LNCaP clone FGC (cell line): ENCODE results near the gene KCTD16.

Experiments
- DNase-seq: peaks from one replicate; pipeline ENCODE4 v3.0.0-alpha.2; 2011; ENCODE audit warnings: low read depth
- H3K4me3 ChIP-seq: 2 replicates; pipeline ENCODE4 v1.5.1; 2011; ENCODE audit warnings: mild to moderate bottlenecking, low read depth, low read length, control low read depth
- TF ChIP-seq, protein P1 (sequence below): IDR thresholded peaks from 2 replicates; pipeline ENCODE4 v1.5.1; 2012; ENCODE audit warnings: mild to moderate bottlenecking; ENCODE audit not compliant: control insufficient read depth, insufficient read depth; ENCODE audit errors: extremely low read depth

The KCTD16 gene

DNA sequence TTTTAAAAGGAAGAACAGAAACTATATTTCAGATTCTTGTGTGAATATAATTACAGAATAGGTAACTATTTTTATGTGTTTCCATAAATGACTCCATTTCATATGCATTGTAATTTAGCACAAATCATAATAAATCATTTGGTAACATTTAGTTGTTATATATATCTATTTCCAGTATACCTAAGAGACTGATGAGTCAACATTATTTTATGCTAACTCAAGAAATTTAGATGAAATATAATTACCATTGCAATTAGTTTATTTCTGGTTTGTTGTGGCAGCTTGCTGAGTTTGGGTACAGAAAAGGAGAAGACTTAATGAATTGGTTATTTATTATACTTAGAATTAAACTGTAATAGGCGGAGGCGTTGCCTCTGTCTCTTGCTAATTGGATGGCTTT is 314.9 kb downstream of the KCTD16 start:
- DNase-seq, result no peak
- H3K4me3 ChIP-seq, result no peak overlapping the region
- TF ChIP-seq, protein P1, sequence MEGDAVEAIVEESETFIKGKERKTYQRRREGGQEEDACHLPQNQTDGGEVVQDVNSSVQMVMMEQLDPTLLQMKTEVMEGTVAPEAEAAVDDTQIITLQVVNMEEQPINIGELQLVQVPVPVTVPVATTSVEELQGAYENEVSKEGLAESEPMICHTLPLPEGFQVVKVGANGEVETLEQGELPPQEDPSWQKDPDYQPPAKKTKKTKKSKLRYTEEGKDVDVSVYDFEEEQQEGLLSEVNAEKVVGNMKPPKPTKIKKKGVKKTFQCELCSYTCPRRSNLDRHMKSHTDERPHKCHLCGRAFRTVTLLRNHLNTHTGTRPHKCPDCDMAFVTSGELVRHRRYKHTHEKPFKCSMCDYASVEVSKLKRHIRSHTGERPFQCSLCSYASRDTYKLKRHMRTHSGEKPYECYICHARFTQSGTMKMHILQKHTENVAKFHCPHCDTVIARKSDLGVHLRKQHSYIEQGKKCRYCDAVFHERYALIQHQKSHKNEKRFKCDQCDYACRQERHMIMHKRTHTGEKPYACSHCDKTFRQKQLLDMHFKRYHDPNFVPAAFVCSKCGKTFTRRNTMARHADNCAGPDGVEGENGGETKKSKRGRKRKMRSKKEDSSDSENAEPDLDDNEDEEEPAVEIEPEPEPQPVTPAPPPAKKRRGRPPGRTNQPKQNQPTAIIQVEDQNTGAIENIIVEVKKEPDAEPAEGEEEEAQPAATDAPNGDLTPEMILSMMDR, result no peak

DNA sequence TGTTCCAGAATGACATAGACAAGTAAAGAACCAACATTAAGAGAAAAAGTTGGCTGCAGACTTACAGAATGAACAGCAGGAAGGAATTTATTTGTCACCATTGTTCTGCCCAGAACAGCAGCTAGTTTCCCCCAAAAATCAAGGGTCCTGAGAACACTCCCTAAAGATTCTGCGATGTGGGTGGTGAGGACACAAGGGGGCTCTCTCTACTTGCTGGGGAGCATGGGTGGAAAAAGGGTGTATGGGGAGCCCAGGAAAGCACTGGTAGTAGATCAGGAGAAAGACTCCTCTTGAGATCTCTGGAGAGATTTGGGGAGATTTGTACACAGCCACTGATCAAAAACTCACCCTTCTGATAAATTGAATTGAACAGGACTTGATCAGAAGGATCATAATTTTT is 316.5 kb downstream of the KCTD16 start:
- no peak overlapping the region for H3K4me3 ChIP-seq
- TF ChIP-seq, protein P1, result no peak
- DNase-seq, result no peak

DNA sequence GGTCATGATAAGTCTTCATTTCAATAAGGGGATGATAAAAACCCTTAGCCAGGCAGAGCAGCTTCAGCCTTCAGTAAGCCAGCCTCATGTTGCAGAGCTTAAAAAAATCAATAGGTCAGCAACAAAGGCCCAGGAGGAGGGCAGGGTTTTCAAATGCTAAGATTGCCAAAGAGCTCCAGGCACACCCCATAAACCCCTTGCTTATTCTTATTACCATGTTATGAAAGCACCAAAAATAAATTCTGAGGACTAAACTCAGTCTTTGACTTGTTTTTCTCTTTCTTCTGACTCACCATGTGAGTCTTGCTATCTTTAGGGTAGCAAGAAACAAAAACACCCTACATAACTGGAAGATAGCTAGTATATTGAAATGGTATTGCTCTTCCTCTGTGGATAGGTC is 317.1 kb downstream of the KCTD16 start:
- no peak for DNase-seq
- H3K4me3 ChIP-seq, result no peak overlapping the region
- TF ChIP-seq, protein P1, result no peak

DNA sequence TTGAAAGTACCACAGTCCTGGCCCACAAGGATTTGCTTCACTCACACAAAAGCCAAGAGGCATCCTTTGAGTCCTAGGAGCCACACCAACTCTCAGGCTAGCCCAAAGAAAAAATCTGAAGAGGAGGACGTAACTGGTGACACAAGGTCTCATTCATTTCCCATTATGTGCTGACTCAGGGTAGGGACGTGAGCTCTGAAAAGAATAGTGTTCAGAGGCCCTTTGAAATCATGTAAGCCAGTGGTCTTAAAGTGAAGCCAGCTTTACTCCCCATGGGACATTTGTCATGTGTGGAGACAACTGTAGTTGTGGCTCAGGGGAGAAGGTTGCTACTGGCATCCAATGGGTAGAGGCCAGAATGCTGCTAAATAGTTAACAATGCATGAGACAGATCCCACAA is 332.4 kb downstream of the KCTD16 start:
- TF ChIP-seq, protein P1, result no peak
- DNase-seq, result no peak
- H3K4me3 ChIP-seq, result no peak overlapping the region

DNA sequence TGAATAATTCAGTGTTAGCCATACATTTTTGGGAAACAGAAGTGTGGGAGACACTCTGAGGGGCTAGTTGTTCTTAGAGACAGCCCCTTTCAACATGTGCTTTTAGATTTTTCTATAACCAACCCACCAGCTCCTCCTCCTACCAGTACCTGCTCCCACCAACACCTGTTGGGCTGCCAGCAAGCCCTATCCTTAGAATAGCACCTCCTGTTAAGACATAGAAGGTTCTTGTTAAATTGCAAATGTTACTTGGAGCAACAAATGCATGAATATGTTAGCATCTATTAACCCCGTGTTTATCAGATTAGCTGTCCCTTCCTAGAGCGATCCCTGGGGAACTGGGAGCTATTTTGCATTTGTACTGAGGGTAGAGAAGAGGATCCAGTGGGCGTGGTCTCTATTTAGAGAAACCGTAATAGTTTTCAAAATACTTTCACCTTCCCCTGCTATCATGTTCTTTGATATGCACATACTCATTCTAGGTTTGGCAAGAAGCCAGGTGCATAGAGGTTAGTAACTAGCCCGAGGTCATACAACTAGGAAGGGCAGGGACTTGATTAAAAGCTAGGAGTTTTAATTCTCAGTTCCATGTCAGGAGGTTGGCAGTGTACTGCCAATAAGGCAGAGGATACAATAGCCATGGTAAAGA is 334.4 kb downstream of the KCTD16 start:
- TF ChIP-seq, protein P1, result no peak
- no peak for DNase-seq
- H3K4me3 ChIP-seq, result no peak overlapping the region

DNA sequence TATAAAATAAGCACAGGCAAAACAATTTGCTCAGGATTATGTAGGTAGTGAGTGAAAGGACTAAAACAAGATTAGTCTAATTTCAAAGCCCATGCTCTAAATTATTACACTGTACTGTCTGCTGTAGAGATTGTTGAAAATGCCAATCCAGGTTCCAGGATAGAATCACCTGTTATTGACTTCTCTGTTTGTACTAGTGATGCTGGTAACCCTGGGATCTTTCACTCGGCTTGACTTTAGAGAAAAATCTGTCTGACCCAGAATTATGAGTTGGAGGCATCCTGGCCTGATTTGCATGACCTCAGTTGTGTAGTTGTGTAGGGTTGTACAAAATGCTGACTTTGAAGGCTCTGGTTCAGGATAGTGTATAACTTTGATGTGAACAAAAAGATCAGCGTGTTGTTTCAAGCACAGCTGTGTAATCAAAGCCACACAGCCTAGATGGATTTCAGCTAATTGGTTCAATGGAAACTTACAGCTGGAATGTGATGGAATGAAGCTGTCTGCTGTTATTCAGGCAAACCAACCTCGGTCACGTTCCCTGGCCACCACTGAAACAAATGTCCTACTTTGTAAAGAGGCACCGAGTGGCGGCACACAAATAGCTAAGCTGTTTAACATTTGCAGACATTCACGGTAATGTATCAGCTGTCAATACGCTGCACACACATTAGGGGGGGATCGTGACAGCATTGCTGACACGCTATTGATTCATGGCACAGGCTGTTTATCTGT is 340.3 kb downstream of the KCTD16 start:
- H3K4me3 ChIP-seq, result no peak overlapping the region
- TF ChIP-seq, protein P1, result no peak
- no peak for DNase-seq
